Stimulated activated naive CD8-positive, alpha-beta T cell treated with anti-CD3 and anti-CD28 coated beads, Interleukin-15, Interleukin-2, amounts not matched to agents 100 U/mL and 50 U/mL, for 24 hours (primary cell): ENCODE results near the gene B4GALT5.

Experiments
- ATAC-seq: fragments of 150-1000 bp; cut with Tn5 transposase; one replicate; pipeline ENCODE4 v1.10.0; 2021
- DNase-seq: peaks from one replicate; pipeline ENCODE4 v3.0.0; 2021

Gene B4GALT5

DNA sequence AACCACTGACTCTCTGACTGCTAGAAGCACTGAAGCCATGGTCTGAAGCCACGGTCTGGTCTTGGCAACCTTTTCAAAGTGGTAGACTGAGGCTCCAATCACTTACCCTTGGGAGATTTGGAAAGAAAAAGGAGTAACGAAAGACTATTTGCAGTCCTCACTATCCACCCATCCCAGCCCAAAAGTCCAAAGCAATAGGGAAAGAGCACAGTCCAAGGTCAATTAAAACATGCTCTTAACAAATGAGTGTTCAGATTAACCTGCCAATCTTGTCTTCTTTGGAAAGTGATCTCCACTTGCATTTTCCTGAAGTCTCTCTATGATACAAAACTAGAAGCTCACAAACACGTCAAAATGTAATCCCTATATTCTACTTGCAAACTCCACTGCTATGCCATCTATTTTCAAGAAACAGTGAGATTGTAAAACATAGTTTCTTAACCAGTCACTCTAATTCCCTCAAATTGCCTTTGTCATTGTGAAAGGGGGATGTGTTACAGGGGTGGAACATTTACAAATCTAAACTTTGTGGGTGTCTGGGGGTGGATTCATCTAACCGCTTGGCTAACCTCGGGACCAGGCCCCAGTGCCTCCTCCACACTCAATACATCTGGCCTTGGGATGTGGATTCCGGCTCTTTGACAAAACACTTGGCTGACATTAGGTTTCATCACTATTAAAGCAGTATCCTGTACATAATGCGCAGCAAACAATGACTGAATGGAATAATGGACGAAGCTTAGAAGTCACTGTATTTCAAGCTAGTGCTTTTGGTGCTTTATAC lies 56.4 kb downstream of the B4GALT5 start:
- DNase-seq: no peak
- peak; percentile 43 for ATAC-seq

DNA sequence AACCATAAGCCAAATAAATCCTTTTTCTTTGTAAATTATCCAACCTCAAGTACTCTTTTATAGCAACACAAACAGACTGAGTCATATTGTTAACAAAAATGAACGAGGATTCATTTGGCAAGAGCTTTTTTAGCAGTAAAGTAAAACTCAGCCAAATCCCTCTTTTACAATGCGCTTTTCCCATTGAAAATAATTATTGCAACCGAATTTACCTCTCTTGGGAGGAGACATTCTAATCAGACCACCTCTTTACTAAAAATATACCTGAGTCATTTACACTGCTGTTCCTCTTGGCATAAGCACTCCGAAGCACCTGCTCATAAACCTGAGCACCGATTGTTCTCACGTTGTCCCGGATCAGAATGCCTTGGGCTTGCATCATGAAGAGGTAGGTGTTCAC lies 57.4 kb downstream of the B4GALT5 start:
- DNase-seq (no peak), ATAC-seq (no peak)

DNA sequence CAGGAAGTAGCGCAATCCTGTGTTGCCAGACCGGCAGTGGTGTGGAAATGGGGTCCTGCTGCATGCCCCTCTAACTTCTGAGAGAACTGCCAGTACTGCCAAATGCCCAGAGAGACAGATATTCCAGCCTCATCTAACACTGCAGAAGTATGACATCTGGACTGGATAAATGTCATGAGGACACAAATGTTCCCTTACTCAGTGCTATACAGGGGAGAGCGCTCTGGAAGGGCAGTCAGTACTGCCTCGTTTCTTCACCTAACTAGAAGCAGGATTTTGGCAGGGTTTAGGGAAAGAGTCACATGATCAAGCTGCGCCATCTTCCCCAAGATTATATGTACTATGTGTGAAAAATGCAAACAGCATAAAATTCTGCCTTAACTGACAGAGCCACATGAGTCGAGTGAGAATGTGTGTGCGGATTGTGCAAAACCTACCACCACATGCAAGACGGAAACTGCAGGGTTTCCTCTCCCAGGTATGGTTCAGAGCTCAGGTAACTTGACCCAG lies 59.7 kb downstream of the B4GALT5 start:
- DNase-seq: no peak
- no peak for ATAC-seq

DNA sequence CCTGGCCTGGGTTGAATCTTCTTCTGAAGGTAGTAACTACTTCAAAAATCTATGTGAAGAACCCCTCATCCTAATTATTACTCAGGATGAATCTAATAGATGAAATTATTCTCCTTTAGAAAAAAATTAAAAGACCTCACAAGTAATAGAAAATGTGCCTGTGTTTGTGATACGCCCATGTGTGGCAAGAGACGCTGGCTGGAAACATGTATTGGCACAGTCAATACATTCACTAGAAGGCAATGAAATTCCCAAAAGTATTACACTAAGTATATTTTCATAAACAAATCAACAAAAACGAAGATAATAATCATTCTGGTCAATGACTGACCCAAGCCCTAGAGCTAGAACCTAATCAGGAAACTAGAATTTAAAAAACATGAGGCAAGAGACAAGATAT lies 64.0 kb downstream of the B4GALT5 start:
- no peak for DNase-seq
- ATAC-seq: no peak

DNA sequence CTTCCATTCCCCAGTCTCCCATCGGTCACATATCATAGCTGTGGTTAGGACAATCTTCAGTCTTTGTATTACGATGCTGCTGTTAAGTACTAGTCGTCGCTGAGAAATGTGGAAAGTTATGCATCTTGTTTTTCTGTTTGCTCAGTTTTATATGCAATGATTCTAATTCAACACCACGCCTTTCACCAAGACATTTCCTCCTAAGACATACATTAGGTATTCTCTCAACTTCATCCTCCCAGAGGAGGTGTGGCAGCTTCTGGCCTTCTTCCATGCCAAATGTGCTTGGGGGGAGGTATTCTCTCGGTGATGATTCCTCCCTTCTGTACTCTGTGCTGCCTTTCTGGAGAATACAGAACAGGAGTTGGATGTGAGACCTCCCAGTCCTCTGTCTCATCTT lies 66.1 kb downstream of the B4GALT5 start:
- ATAC-seq (no peak), DNase-seq (no peak)

DNA sequence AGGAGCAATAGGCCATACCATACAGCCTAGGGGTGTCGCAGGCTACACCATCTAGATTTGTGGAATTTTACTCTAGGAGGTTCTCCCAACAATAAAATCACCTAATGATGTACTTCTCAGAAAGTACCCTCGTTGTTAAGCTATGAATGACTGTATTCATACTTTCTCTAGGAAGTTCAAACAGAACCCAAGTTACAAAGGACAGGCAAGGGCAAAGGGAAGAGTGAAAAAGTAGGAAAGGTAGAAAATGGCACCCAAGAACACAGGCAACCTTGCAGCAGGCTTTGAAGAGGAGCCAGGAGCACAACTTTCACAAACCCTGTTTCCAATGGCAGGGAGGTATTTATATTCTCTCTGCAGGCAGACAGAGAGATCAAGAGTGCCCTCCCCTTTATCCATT lies 67.2 kb downstream of the B4GALT5 start:
- DNase-seq (no peak), ATAC-seq (no peak)

DNA sequence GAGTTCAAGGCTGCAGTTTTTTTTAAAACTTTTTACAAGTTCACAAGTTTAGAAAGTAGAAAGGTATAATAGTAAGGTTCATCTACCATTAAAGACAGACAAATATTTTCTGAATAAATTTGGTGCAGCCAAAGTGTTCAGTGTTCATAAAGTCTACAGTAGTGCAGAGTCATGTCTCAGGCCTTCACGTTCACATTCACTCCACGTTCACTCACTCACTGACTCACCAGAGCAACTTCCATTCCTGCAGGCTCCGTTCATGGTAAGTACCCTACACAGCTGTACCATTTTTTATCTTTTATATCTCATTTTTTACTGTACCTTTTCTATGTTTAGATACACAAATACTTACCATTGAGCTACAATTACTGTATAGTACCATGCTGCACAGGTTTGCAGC lies 67.6 kb downstream of the B4GALT5 start:
- no peak for DNase-seq
- no peak for ATAC-seq

DNA sequence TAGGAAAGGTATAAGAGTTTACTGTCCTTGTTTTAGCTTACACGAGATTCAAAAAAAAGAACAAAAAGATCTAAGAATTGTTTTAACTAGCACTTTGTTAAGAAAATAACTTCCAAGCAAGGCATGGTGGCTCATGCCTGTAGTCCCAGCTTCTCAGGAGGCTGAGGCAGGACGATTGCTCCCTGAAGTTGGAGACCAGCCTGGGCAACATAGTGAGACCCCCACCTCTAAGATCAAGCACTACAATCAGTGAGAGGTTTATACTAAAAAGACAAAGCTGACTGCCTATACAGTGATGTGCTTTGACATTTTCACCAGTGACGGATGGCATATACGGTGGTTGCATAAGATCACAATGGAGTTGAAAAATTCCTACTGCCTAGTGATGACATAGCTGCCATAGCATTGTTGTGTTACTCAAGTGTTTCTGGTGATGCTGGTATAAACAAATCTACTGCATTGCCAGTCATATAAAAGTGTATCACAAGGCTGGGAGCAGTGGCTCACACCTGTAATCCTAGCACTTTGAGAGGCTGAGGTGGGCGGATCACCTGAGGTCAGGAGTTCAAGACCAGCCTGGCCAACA lies 68.6 kb downstream of the B4GALT5 start:
- ATAC-seq (no peak), DNase-seq (no peak)

DNA sequence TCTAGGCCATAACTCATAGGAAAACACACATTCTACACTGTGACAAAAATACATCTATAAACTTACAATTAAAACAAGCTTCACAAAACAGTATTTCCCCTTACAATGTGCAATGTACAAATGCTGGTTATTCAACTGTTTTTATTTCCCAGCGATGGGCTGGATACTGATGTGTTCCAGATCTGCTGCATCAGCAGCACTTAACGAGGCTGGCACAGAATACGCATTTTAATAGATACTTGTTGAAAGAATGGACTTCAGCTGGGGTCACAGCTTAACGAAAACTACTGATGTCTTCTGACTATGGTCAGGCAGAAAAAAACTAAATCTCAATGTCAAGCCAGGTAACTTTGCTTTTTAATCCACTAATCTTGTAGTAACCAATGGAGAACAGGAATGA lies 70.9 kb downstream of the B4GALT5 start:
- ATAC-seq: no peak
- DNase-seq: no peak

DNA sequence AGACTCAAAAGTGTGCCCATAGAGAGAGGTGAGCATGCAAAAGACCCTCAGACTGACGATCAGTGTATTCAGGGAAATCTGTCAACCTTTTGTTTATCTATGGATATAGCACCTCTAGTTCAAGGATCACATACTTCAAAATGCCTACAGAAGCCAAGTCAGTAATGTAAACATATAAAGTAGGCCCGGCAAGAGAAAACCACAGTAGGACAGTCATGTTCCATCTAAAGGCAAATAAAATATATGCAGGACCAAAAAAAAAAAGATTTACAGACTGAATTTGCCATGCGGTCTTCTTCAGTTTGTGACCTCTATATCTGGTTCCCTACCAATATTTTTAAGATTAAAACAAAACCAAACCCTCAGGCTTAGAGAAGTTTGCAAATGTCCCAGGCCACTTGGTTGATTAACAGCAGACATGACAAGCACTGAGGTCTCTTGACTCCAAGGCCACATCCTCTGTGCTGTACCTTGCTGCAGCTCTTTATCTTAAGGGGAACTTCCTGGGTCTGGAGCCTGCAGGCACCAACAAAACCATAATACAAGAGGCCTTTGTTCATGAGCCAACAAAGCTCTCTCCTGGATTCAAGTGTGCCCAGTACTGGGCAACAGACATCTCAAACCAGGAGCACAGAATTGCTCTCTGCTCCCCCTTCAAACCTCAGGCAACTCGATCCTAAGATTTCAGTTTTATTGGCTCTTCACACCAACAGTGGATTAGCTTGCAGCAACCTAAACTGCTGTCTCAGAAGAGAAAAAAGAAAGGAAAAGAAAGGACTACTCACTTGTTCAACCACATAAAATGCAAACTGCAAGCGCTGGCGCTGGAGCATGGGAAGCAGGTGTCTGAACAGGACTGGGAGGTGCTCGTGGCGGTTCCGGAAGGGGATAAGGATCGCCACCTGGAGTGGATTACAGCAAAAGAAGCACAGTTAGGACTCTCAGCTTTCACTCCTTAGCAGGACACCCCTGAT lies 71.7 kb downstream of the B4GALT5 start:
- no peak for ATAC-seq
- DNase-seq: no peak

DNA sequence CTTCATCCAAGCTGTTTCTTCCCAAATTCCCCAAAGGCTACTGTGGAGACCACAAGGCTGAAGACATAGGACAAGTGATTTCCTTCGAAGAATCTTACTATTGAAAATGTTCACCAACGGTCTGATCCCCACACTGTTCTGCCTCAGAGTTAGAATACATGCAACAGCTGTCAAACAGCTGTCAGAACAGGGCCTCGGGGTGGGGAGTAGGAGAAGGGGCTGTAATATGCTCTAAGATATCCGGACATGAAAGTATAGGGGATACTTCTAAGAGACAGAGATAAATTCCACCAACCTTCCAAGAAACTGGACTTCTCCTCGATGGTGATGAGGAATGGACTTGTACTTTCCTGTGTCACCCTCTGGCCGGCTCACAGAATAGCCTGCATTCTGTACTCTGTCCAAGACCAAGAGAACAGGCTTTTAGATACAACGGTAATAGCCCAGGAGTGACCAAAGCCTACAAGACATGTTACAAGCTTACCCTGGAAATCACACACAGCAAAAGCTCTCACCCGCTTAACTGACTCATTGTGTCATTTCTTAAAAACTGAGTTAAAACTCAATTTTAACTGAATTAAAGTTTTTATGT lies 76.5 kb downstream of the B4GALT5 start:
- DNase-seq: no peak
- ATAC-seq: no peak

DNA sequence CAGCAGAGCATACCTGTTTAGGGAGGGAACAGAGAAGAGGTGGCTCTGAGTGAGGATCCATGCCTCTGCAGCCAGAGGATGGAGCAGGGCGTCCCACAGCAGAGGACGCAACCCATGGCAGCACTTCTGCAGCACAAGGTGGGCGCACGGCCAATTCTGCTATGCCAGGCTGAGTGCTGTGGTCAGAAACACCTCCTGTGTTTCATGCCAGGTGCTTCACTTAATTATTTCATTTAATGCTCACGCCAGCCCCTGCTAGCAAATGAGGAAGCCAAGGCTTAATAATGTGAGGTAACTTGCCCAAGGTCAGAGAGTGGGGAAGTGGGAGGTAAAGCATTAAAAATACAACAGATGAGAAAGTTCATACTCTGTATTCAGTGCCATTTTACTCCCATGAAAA lies 77.2 kb downstream of the B4GALT5 start:
- no peak for DNase-seq
- ATAC-seq: no peak

DNA sequence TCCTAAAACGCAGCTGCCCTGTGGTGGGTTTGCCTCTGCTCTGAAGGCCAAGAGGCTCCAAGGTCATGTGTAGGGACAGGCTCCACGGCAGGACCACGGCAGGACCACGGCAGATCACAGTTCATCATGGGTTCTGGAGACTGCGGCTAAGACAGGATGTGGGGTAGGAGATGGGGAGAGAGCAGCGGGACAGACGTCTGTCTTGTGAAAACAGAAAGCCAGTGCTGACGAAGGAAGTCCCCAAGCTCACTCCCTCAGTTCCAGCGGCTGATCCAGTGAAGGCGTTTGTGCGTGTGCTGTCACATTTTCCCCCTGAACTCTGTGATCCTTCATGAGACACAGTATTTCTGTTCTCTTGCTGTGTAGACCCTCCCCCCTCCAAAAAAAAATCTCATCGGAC lies 77.8 kb downstream of the B4GALT5 start:
- DNase-seq: no peak
- ATAC-seq: no peak

DNA sequence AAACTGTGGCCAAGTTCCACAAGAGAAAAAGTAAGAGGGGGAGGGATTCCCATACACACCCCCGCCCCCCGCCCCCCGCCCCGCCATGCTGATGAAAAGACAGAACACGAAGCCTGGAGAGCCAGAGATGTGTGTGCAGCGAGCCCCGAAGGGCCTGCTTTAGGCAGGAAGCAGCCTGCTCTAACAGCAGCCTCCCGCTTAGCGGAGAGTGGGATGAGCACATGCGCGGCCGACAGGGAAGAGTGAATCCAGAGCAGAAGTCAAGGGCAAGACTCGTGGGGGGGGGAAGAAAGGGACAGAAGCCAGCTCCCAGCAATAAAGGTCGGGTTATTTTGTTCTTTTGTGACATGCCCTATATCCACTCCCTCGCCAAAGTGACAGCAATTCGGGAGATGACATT lies 78.5 kb downstream of the B4GALT5 start:
- no peak for DNase-seq
- ATAC-seq: no peak

DNA sequence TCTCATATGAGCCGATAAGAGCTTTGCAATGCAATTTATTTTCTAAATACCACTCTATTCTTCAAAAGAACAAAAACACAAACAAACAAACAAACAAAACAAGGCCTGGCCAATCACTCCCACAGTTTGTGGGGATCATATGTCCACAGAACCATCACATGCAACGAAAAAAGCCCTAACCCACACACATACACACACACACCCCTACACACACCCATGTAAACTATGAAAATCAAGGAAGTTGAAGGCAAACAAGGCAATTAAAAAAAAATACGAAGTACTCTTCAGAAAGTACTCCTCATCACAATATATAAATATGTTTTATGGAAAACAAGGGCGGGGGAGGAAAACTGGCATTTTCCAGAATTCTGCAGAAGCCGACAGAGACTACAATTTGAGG lies 79.6 kb downstream of the B4GALT5 start:
- no peak for DNase-seq
- no peak for ATAC-seq

DNA sequence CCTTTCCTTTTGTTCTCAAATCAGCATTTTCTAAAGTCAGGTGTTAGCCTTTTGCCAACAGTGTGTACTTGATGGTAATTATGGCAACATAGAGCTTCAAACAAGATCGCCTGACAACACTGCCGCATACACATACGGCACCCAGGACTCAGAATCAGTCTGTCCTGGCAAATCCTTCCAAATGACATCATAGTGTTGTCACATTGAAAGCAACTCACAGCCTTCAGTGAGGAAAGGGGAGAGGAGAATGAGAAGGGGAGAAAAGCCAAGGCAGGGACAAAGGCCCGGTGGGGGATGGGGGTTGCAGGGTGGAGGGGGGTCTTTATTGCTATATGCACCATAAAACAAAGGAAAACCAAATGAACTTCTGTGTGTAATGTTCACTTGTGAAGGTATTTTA lies 80.0 kb downstream of the B4GALT5 start:
- no peak for ATAC-seq
- no peak for DNase-seq

DNA sequence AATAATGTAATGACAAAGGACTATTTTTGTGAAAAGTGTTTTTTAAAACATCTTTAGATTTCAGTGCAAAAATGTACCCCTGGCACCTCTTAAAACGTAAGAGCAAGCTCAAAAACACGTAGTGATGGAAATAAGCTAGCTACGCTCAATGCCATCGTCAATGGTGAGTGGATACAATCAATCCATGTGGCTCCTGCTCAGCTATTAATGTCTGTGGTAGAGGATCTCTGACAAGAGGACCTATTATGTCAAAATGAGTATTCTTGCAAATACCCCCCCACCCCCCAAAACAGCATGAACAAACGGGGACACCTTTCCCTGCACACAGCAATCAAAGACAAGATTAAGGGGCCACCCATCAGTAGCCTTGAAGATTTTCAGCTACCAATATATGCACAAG lies 80.7 kb downstream of the B4GALT5 start:
- DNase-seq: no peak
- no peak for ATAC-seq

DNA sequence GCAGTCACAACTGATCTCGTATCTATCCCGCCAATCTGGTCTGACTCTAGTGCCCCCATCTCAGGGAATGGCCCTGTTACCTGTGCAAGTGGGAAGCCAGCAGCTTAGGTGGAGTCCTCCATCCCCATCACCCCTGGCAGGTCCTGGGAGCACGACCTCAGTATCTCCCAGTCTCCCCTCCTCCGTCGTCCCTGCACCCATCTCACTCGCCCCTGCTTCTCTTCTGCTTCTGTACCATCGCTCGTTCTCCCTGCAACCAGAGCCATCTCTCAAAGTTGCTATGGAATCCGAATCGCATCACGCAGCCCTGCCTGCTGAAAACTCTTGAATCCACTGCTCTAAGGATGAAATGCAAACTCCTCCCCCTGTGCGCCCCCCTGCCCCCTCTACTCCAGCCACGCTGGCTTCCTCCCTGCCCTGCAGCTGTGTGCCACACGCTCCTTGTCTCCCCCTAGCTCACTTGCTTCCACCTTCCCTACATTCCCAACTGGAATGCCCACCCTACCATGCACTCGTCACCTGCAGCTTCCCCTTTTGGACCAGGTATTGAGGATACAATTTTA lies 81.7 kb downstream of the B4GALT5 start:
- DNase-seq (no peak), ATAC-seq (no peak)

DNA sequence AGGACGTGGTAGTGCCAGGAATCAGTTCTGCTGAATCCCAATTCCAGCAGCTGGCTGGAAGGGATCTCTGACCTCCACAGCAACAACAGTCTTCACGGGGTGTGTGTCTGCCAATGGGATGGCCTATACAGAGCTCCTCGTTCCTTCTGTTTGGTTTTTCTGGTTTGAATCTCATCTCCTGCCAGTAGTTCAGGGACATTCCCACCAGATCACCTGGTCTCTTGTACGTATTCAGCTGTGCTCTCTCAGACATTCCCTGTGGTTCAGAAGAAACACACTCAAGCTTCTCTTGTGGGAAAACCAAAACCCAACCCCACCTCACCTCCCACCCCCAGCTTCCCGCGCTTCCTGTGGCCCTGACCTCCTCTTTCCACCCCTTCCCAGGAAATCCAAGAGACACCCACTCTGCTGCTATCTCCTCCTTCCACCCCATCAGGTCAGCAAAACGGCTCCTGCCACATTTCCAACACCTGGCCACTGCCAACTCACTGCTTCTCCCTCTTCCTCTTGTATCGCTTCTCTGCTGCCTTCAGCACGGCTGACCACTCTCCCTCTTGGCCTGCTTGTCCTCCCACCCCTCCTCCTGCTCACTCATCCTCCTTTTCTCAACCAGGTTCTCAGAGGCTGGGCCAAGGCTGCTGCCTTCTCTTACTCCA lies 82.5 kb downstream of the B4GALT5 start:
- ATAC-seq: no peak
- no peak for DNase-seq

DNA sequence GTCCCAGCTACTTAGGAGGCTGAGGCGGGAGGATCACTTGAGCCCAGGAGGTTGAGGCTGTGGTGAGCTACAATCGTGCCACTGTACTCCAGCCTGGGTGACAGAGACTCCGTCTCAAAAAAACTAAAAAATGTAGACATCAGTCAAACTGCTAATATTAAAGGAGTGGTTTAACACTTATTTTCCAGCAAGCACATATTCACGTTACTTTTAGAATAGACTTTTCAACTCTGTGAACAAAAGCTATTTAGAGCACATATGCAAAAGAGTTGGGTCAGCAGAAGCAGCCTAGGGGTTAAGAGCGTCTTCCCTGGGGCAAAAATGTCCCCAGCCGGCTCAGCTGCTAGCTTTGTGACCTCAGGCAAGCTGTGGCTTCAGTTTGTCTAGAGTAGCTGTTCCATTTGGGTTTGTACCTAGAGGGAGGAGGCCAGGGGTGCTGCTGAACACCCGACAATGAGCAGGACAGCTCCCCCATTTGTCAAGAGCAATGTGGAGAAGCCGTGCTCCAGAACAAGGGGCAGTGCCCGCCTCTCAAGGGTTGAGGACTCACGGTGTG lies 83.2 kb downstream of the B4GALT5 start:
- ATAC-seq: no peak

DNA sequence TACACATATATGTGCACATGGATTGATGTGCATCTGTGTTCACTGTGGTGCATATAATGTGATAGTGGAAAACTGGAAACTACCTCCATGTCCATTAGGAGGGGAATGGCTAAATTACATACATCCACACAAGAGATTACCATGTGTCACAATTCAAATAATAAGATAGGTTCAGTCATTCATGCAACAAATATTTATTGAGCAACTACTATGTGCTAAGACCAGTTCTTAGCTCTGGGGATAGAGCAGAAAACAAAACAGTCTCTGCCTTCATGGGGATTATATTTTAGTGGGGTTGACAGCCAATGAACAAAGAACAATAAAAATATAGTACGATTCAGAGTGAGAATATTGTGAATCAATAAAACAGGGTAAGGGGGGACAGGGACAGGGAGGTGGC lies 84.1 kb downstream of the B4GALT5 start:
- DNase-seq (no peak), ATAC-seq (no peak)

More for the DNA sequence above, 83.2 kb downstream of the B4GALT5 start:
- no peak for DNase-seq
